Mucosa of descending colon (tissue), 3 donors: ENCODE results near the gene FIBCD1. TPM values are rescaled to one million over a fixed set of nuclear protein-coding genes. Genes with fewer than 3 reads are reported as not detected.

Experiments
- ATAC-seq: fragments of 200-7000 bp; cut with Tn5 transposase; one replicate; pipeline ENCODE4 v1.9.1; 2020; ENCODE audit warnings: mild to moderate bottlenecking, moderate library complexity
- DNase-seq, 3 donors: peaks; one replicate each; pipeline ENCODE4 v3.0.0-alpha.2; 2020
- H3K36me3 ChIP-seq: fragments of 200-600 bp; one replicate; pipeline ENCODE4 v1.8.0; 2021; ENCODE audit warnings: low read depth, mild to moderate bottlenecking
- H3K4me1 ChIP-seq: fragments of 200-600 bp; one replicate; pipeline ENCODE4 v1.8.0; 2021; ENCODE audit warnings: low read depth, mild to moderate bottlenecking
- H3K4me3 ChIP-seq: fragments of 200-600 bp; one replicate; pipeline ENCODE4 v1.8.0; 2021; ENCODE audit warnings: mild to moderate bottlenecking
- H3K9me3 ChIP-seq: fragments of 200-600 bp; one replicate; pipeline ENCODE4 v1.8.0; 2021; ENCODE audit warnings: mild to moderate bottlenecking
- intact Hi-C, 2 donors: fragments of 100-400 bp; cut with DNase I in 1 of 2; cut with micrococcal nuclease in 1 of 2; formaldehyde crosslinking; loops; one replicate each; pipeline versions ENCODE4 v1.11.0 to v1.11.1; 2022; cut with DNase I, micrococcal nuclease
- total RNA-seq, 3 donors: library from RNA; stranded (reverse); fragmentation: NEBNext Ultra II Directional in 2 of 3; extraction: Animal tissue kit (Norgen Biotek cat#: 25700) in 2 of 3; gene quantifications; one replicate each; pipeline versions ENCODE4 v1.2.1 to v1.2.4, GENCODE V29; 2021 to 2023
- TF ChIP-seq, protein P1 (sequence below): fragments of 200-600 bp; IDR thresholded peaks from one replicate; pipeline ENCODE4 v1.8.0; 2022; ENCODE audit warnings: antibody characterized with exemption, mild to moderate bottlenecking
- donor health status: DM: no; HTN: no; CAD: no; lungs with moderate emphysema.
- donor health status: DM: no; HTN: no; CAD: no.
- donor health status: DM: no; HTN: yes; CAD: no.

The FIBCD1 gene
- total RNA-seq, 3 donors from 2014 or later = 2.6 to 10.7 (median 7.3) TPM

DNA sequence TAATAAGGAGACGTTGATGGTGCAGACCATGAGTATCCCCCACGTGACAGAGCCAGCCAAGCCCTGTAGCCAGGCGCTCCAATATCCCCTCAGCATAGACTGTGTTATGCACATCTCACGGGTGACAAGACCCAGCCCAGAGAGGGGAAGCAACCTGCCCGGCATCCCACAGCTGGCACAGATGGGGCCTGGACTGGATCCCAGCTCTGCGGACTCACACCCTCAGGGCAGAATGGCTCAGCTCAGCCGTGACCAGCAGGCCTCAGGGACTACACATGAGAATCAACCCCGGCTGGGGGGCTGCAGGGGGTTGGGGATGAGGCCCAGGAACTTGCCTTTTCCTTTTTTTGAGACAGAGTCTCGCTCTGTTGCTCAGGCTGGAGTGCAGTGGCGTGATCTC is 11.7 kb downstream of the FIBCD1 start:
- intact Hi-C loops = no loop called here
- Histone ChIP-seq H3K4me1 (no peaks in the 10 kb centered on the region), H3K9me3 (no peaks in the 10 kb centered on the region), H3K4me3 (no peak overlapping the region), H3K36me3 (no peaks in the 10 kb centered on the region)
- ATAC-seq (no peak), DNase-seq (no peak)
- TF ChIP-seq, protein P1, sequence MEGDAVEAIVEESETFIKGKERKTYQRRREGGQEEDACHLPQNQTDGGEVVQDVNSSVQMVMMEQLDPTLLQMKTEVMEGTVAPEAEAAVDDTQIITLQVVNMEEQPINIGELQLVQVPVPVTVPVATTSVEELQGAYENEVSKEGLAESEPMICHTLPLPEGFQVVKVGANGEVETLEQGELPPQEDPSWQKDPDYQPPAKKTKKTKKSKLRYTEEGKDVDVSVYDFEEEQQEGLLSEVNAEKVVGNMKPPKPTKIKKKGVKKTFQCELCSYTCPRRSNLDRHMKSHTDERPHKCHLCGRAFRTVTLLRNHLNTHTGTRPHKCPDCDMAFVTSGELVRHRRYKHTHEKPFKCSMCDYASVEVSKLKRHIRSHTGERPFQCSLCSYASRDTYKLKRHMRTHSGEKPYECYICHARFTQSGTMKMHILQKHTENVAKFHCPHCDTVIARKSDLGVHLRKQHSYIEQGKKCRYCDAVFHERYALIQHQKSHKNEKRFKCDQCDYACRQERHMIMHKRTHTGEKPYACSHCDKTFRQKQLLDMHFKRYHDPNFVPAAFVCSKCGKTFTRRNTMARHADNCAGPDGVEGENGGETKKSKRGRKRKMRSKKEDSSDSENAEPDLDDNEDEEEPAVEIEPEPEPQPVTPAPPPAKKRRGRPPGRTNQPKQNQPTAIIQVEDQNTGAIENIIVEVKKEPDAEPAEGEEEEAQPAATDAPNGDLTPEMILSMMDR = no peak

DNA sequence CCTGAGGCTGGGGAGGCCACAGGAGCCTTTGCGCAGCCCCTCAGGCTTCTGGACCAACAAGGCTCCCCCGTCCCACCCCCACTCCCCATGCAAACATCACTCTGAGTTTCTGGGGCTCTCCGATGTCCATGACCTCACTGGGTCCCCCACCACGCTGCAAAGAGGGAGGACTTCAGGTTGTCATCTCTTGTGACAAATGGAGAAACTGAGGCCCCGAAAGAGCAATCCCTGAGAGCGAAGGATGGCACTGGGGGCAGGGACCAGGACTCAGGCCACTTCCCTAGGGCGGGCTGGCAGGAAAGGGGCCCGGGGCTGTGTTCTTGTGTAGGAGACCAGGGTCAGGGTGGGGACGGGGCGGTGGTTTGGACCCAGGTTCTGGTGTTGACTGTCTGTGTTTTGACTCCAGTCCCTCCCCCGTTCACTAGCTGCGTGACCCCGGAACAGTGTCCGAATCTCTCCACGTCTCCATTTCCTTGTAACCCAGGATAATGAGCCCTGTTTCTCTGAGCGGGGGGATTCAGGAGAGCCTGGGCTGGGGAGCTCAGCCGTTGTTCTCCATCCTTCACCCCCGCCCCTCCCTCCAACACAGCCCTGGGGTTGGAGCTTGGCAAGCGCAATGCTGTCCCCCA is 13.9 kb downstream of the FIBCD1 start:
- Histone ChIP-seq H3K36me3 (no peaks in the 10 kb centered on the region), H3K4me3 (no peak overlapping the region), H3K4me1 (no peaks in the 10 kb centered on the region), H3K9me3 (no peaks in the 10 kb centered on the region)
- ATAC-seq = no peak
- intact Hi-C loops = no loop called here
- TF ChIP-seq, protein P1 = no peak
- no peak for DNase-seq

GRCh38 chr9:130924448-130924788 is 14.6 kb downstream of the FIBCD1 start:
- TF ChIP-seq, protein P1 = no peak
- intact Hi-C loops = no loop called here
- Histone ChIP-seq H3K9me3 (no peaks in the 10 kb centered on the region), H3K4me1 (no peaks in the 10 kb centered on the region), H3K4me3 (no peak overlapping the region), H3K36me3 (no peaks in the 10 kb centered on the region)
- DNase-seq (no peak), ATAC-seq (no peak)

- intact Hi-C loops = no loop called here
- Histone ChIP-seq H3K4me1 (no peaks in the 10 kb centered on the region), H3K9me3 (no peaks in the 10 kb centered on the region), H3K36me3 (no peaks in the 10 kb centered on the region), H3K4me3 (no peak overlapping the region)
- TF ChIP-seq, protein P1 = no peak
- ATAC-seq = no peak
- DNase-seq = no peak
These were observed 15.2 kb downstream of the FIBCD1 start for GRCh38 chr9:130923611-130924447.

- DNase-seq (no peak), ATAC-seq (no peak)
- Histone ChIP-seq H3K4me1 (no peaks in the 10 kb centered on the region), H3K36me3 (no peaks in the 10 kb centered on the region), H3K9me3 (no peaks in the 10 kb centered on the region), H3K4me3 (no peak overlapping the region)
- TF ChIP-seq, protein P1 = no peak
- intact Hi-C loops = no loop called here
These were observed 16.0 kb downstream of the FIBCD1 start for GRCh38 chr9:130922893-130923610.
